T-helper 1 cell treated with Interleukin-12 subunit alpha and Interleukin-12 subunit beta and Interleukin-4 antibody, amounts not matched to agents 30 ng/mL and 1 ng/mL, for 36 hours (primary cell): ENCODE measurements around the gene RORB. TPM values are rescaled to one million over a fixed set of nuclear protein-coding genes. Genes with fewer than 3 reads are reported as not detected.

ENCODE experiments used
- intact Hi-C: fragments of 100-400 bp; cut with micrococcal nuclease; formaldehyde crosslinking; loops from one replicate; pipeline ENCODE4 v1.15.1; 2024
- total RNA-seq: library from RNA; stranded (reverse); gene quantifications from 2 replicates; pipeline ENCODE4 v1.2.3, GENCODE V29; 2022

Gene RORB
- total RNA-seq, 1 donor from 2014 or later = 0.27 TPM

- intact Hi-C loops = no loop called here
Observed at GRCh38 chr9:74589576-74589975, 92.4 kb downstream of the RORB start.

GRCh38 chr9:74595286-74595685 lies 98.2 kb downstream of the RORB start:
- intact Hi-C loops = no loop called here

- intact Hi-C loops = no loop called here
Observed at GRCh38 chr9:74598874-74599273, 101.7 kb downstream of the RORB start.

GRCh38 chr9:74609671-74610405 lies 112.7 kb downstream of the RORB start:
- intact Hi-C loops = no loop called here

GRCh38 chr9:74610523-74611061 lies 113.5 kb downstream of the RORB start:
- intact Hi-C loops = no loop called here

GRCh38 chr9:74630228-74630627 lies 133.1 kb downstream of the RORB start:
- intact Hi-C loops = loop anchor here (5.0 kb wide), 1 partner anchor 1877 kb away; no protein-coding TSS in a partner anchor

- intact Hi-C loops = no loop called here
Observed at GRCh38 chr9:74639112-74639511, 142.0 kb downstream of the RORB start.

GRCh38 chr9:74642376-74642775 lies 145.2 kb downstream of the RORB start:
- intact Hi-C loops = no loop called here

- intact Hi-C loops = no loop called here
Observed at GRCh38 chr9:74643303-74643923, 146.3 kb downstream of the RORB start.

GRCh38 chr9:74644023-74644422 lies 146.9 kb downstream of the RORB start:
- intact Hi-C loops = loop anchor here (2.0 kb wide), 1 partner anchor 959 kb away; no protein-coding TSS in a partner anchor

GRCh38 chr9:74645007-74645639 lies 148.0 kb downstream of the RORB start:
- intact Hi-C loops = loop anchor here (2.0 kb wide), 1 partner anchor 960 kb away; no protein-coding TSS in a partner anchor

- intact Hi-C loops = no loop called here
Observed at GRCh38 chr9:74653410-74654080, 156.4 kb downstream of the RORB start.

- intact Hi-C loops = no loop called here
Observed at GRCh38 chr9:74662674-74663073, 165.5 kb downstream of the RORB start.

GRCh38 chr9:74663439-74663838 lies 166.3 kb downstream of the RORB start:
- intact Hi-C loops = no loop called here

- intact Hi-C loops = no loop called here
Observed at GRCh38 chr9:74666625-74667316, 169.6 kb downstream of the RORB start.

GRCh38 chr9:74672237-74672636 lies 175.1 kb downstream of the RORB start:
- intact Hi-C loops = no loop called here

- intact Hi-C loops = no loop called here
Observed at GRCh38 chr9:74674077-74674476, 176.9 kb downstream of the RORB start.

GRCh38 chr9:74681906-74682305 lies 184.8 kb downstream of the RORB start:
- intact Hi-C loops = no loop called here

- intact Hi-C loops = no loop called here
Observed at GRCh38 chr9:74683322-74683721, 186.2 kb downstream of the RORB start.

- intact Hi-C loops = no loop called here
Observed at GRCh38 chr9:74691058-74691457, 193.9 kb downstream of the RORB start.

GRCh38 chr9:74696520-74696919 lies 199.4 kb downstream of the RORB start:
- intact Hi-C loops = no loop called here
